HG02759 (cell line): ENCODE data around the gene DMD.
"Not testable (repeated sequence)": the region's sequence is repeated elsewhere in the genome, so short reads cannot be mapped to it uniquely, and the experiment has no call there.

Source experiments
- ATAC-seq: cut with Tn5 transposase; IDR thresholded peaks from one replicate; pipeline ENCODE4 v1.9.1; 2021; ENCODE audit warnings: mild to moderate bottlenecking, moderate library complexity; ENCODE audit not compliant: unreplicated experiment

The DMD gene

DNA sequence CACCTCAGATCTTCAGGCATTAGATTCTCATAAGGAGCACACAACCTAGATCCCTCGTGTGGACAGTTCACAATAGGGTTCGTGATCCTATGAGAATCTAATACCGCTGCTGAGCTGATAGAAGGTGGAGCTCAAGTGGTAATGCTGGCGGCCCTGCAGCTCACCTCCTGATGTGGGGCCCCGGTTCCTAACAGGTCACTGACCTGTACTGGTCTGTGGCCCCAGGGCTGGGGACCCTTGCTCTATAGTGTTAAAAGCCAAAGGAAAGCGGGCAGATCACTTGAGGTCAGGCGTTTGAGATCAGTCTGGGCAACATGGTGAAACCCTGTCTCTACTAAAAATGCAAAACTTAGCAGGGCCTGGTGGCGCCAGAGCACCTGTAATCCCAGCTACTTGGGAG, 1092.5 kb downstream of the DMD start:
- no peak for ATAC-seq

DNA sequence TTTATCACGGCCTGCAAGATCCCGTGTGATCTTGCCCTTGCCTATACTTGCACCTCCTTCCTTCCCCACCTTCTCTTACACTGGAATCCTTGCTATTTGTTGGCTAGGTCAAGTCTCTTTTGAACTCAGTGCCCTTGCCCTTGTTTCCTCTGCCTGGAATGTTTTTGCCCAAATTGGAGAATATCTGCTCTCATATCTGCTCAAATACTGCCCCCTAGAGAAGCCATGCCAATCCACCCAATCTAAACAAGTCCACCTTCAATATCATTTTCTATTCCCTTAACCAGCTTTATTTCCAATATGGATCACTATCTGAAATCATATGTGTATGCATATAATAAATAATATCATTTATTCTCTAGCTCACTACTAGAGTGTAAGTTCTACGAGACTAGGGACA, 1095.3 kb downstream of the DMD start:
- no peak for ATAC-seq

DNA sequence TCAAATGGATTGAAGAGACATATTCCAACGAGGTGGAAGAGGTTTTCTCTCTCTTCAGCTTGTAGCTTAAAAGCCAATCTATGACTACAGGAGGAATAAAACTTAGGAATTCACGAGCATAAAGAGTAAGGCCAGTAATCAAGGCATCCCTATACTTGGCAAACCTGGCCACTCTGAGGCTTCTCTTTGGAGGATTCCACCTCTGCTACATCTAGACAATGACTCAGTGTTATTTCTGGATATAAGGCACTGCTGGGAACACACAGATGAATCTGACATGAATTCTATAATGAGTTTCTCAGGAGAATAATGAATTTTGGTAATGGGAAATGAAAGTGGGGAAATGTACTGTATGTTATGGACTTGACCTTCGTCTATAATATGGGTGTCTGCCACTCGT, 1123.7 kb downstream of the DMD start:
- ATAC-seq, result no peak

DNA sequence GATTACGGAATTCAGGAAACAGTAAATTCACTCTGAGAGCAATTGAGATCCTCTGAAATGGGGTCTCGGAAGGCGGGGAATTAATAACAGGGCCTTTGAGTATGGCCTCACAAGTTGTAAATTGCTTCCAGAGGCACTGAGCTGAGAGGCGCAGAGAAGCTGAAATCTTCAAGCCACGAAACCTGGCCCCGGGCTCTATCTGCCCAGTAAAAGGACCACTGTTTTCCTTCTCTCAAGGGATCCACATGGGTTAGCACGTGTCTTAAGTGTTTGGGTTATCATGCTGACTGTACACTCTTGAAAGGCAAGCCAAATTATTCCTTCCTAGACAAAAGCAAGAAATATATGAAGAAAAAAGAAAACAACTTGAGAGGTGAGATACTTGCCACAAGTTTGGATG, 1126.6 kb downstream of the DMD start:
- ATAC-seq, result no peak

DNA sequence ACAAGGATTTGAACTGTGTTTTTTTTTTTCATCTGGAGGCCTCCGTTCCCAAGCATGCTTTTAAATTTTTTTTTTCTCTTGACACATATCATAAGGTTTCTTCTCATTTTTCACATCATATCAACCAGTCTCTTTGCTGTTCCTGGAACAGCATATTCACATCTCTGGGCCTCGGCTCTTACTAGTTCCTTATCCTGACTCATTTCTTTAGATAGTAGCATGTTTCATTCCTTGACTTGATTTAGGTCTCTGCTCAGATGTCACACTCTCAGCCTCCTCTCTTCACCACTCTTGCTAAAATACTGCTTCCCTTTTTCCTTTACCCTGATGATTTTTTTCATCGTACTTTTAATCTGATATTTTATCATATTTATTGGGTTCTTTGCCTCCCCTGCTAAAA, 1163.1 kb downstream of the DMD start:
- no peak for ATAC-seq

DNA sequence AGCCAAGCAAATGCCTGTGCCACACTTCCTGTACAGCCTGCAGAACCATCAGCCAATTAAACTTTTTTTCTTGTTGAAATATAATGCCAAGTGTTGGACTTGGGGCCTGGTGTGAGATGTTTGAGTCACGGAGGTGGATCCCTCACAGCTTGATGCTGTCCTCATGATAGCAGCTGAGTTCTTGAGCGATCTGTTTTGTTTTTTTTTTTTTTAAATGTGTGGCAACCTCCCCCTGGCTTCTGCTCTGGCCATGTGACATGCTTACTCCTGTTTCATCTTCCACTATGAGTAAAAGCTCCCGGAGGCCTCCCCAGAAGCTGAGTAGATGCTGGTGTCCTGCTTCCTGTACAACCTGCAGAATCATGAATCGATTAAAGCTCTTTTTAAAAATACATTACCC, 1166.2 kb downstream of the DMD start:
- no peak for ATAC-seq

DNA sequence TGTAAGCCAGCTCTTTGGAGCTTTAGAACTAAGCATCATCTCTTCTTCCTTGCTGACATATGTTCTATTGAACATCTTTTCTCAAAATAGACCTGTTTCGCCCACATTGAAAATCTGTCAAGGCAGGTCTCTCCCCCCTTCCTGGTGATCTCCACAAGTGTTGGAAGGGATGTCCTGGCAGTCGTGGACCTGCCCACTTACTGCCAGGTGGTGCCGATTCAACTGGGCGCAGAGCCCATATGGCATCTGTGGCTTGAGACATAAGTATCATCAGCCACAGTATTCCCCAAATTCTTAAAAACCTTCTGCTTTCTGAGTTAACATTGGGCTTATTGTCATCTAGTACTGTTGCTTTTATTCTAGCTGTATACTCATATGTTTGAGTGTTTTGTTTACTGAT, 1170.2 kb downstream of the DMD start:
- no peak for ATAC-seq

DNA sequence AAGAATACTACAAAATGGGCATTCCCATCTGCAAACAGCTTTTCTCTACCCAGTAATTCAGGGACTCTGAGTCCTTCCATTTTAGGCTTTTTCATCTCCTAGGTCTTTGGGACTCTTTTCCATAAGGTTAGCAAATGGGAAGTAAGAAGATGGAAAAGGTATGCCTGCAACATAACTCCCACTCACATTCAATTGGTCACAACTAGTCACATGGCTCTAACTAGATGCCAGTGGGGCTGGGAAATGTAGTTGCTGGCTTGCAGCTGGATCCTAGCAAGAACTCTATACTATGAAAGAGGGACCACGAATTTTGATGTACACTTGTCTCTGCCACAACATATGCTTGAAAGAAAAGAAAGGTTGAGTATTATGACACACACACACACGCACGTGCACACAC, 1184.6 kb downstream of the DMD start:
- ATAC-seq, result no peak

DNA sequence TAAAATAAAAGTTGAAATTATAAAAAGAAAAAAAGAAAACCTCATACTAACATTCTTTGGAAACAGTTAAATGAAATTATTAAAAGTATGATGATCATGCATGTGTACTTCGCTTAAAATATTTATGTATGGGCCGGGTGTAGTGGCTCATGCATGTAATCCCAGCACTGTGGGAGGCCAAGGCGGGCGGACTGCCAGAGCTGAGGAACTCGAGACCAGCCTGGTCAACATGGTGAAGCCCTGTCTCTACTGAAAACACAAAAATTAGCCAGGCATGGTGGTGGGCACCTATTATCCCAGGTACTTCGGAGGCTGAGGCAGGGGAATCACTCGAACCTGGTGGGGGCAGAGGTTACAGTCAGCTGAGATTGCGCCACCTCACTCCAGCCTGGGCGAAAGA, 1187.3 kb downstream of the DMD start:
- ATAC-seq, result no peak

DNA sequence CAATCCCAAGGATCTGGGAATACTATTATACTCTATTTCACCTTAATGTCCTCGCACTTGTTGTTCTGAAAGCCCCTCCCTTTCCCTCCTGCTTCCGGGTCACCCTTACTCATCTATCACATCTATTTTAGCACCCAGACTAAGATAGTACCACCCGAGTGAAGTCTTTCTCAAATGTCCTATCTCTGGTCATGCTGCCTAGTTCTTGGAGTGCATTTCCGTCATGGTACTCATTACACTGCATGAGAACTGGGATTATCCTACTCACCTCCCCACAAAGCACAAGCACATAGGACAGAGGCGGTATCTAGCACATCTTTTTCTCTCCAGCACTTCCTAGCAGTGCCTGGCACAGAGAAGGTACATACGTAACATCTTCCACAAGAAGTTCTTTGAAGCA, 1195.2 kb downstream of the DMD start:
- no peak for ATAC-seq

DNA sequence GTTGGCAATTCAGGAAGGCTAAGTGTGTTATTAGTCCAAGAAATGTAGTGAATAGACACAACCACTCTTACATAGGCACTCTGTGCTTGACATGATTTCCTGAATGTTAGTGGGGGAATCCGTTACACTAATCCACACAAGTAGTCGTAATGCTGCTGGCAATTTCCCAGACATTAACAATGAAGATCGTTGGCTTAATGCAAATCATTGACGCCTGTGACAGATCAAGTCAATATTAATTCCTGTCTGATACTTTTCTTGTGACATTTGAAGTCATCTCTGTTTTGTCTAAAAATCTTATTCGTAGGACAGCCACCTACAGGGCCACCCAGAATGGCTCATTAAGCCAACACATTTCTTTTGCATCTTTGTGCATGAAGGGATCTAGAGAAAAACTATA, 1200.4 kb downstream of the DMD start:
- ATAC-seq, result no peak

DNA sequence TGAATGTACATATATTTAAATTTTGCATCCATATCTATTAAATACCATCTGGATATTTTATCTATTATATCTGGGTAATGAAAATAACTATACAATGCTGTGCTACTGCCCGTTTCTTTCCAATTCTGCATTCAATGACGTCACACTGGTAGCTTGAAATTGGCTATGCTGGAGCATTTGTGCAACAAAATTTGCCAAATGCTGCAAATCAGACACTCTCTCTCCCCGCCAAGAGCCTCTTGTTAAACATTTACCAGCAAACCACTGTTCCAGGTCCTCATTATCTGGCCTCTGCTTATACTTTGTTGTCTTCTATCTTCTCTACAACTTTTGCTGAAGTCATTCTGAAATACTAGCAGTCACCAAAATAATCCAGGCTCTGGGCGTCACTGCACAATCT, 1201.1 kb downstream of the DMD start:
- no peak for ATAC-seq

DNA sequence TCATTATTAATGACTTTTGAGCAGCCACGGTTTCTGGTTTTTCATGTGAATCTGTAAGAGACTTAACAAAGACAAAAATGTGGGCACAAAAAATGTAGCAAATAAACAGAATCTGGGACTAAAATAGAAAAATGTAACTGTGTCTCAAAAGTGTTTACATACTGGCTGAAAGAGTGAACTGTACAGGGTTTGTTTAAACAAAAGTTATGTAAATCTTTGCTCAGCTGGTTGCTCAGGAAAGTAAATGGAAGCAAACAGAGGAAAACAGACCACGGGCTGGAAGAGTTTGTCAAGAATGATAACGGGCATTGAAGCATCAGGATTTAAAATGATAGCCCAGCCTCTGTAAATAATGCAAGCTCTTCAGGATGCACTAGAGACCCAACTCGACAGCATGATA, 1217.7 kb downstream of the DMD start:
- no peak for ATAC-seq

DNA sequence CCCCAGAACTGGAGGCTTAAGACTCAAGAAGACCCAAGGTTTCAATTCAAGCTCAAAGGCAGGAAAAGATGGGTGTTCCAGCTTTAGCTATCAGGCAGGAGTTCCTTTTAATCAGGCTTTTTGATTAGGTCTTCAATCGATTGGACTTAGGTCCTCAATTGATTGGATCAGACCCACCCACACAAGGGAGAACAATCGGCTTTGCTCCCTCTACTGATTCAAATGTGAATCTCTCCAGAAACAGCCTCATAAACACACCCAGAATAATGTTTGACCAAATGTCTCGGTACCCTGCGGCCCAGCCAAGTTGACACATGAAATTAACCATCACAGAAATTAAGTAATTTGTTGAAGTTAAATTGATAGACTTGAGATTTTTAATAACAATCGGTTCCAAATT, 1222.4 kb downstream of the DMD start:
- ATAC-seq, result no peak

DNA sequence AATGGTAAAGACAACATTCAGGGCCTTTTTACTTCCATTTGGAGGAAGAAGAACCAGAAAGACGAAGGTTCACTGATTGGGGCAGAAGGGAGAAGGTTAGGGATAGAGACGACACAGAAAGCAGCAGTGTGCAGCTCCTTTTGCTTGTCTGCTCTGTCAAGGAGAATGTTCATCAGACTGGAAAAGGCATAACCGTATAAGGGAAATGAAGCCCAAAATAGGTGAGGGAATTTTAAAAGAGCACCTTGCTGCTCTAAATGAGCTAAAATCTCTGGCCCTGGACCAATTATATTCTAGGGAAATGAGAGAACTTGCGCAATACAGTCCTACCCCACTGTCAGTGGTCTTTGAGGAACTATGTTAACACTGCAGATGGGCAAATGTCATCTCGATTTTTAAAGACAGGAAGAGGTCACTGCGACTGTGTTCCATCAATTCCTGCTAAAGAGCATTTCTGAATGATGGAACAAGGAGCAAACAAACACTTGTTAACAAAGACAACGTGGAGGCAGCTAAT, 1229.7 kb downstream of the DMD start:
- no peak for ATAC-seq

DNA sequence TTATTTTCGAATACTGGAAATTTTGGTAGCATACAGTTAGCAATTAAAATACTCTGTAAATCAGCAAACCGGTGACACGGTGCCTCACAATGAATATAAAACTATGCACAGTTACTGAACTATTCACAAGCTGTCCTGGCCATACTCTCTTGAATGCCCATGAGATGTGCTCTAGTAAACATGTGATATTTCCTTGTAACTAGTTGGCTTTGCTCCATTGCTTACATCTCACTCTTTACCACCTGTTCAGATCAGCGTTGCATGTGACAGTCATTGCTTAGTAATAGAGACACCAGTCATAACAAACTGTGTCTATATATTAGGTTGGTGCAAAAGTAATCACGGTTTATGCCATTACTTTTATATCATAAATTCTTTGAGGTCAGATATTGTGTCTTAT, 1241.6 kb downstream of the DMD start:
- no peak for ATAC-seq

DNA sequence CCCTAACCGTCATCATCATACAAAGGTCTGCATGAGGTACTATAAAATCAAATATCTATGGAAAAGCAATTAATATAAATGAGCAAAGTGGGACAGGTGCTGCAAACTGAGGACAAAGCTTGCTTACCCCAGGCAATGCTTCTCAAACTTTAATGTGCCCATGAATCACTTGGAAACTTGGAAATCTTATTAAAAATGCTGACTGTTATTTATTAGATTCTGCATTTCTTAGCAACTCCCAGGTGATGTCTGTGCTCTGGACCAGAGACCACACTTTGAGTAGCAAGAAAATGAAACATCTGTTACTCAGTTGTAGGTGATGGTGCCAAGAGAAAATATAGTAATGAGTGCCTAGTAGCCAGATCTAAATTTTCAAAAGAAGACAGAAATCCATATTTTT, 1249.1 kb downstream of the DMD start:
- no peak for ATAC-seq

DNA sequence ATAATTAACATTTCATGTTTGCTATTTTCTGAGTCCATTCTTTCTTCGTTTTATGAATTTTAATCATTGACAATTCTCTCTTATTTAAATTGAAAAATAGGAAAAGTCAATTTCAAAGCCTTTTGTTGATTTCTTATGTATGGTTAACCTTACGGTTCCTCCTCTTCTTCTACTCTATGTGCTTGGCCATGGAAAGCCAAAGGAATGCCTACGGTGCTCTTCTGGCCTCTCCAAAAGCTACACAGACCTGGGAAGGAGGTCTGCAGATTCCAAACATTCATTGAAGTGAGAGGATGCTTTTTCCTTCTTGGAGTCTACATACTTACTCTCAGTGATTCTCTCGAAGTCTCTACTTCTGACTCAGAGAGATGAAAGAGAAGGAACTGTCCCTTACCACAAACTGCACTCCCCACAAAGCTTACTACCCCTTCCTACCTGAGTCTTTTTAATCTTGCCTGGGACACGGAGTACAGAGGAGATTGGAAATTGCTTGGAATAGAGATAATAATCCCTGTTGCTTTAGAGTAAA, 1276.4 kb downstream of the DMD start:
- no peak for ATAC-seq

DNA sequence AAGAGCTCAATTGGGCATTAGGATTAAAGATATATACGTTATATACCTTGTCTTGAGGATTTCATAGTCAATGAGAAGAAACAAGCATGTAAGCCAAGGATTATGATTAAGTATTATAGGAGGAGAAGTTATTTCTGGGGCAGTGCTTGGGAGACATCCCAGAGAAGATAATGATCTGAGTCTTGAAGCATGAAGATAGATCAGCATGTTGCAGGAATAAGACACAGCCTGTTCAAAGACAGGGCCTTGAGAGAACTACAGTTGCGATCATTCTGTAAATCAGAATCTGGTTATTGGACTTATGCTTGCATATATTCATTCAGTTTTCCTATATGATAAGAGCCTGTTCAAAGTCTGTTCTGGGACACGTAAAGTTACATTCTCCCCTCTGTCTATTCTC, 1277.3 kb downstream of the DMD start:
- no peak for ATAC-seq

DNA sequence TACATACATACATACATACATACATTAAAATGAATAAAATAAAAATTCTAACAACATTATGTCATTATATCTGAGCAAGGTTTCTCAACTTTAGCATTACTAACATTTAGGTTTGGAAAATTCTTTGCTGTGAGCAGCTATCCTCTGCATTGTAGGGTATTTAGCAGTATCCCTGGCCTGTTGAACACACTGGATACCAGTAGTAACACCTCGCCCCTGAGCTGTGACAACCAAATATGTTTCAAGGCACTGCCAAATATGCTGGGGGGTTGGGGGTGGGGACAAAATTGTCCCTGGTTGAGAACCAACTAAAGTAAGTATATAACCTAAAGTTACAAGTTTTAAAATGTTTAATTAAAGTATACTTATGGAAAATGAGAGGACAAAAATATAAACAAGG, 1278.6 kb downstream of the DMD start:
- no peak for ATAC-seq

DNA sequence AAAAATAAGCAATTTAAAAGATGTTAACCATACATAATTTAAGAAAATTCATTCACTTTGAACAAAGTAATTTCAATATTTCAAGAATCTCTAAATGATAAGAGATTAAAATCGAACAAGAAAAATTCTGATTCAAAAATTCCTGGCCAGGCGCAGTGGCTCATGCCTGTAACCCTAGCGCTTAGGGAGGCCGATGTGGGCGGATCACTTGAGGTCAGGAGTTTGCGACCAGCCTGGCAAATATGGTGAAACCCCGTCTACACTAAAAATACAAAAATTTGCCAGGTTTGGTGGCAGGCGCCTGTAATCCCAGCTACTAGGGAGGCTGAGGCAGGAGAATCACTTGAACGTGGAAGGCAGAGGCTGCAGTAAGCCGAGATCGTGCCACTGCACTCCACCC, 1279.0 kb downstream of the DMD start:
- not testable (repeated sequence) for ATAC-seq

DNA sequence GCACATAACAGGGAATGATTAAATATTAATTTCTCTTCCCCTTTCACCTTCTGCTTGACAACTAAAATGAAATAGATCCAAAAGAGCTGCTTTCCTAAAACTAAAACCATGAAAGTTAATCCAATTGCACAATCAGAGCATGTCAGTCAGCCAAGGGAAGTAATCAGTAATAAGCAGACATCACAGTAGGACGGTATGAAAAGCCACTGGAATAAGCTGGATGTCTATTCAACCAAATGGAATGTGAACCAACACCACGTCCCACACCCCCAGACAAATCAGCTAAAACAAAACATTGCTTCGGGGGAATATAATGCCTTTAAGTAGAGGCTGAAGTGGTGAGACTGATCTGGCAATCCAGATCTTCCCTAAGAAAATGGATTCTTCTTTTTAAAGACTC, 1280.1 kb downstream of the DMD start:
- no peak for ATAC-seq

DNA sequence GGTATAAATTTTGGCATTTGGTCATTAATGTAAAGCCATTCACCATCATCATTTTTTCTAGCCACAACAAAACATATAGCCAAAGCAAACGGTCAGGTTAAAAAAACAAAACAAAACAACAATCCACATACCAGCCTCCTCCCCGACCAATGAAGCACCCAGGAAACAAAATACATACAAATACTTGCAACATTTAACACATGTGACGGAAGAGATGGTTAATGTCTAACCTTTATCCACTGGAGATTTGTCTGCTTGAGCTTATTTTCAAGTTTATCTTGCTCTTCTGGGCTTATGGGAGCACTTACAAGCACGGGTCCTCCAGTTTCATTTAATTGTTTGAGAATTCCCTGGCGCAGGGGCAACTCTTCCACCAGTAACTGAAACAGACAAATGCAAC, 1282.0 kb downstream of the DMD start:
- no peak for ATAC-seq

DNA sequence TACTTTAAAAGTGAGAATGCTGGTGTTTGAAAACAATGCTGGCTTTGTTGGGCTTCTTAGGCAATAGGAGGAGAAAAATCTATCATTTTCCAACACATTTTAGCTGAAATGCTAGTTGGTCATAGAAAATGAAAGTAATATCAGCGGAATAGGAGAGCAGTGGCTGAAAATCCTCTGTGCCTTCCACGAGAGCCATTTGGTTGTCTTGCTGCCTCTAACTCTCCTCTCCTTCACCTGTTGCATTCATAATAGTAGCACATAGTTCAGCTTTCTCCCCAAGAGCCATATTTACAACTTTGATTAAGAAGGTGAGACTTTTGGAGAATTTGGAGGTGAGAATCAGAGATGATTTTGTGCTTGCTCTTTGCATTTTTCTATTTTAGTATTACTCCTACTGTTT, 1290.1 kb downstream of the DMD start:
- no peak for ATAC-seq
